Activated CD8-positive, alpha-beta memory T cell treated with anti-CD3 and anti-CD28 coated beads, Interleukin-2, amount 50 U/mL, for 4 hours (primary cell): ENCODE measurements around the gene CST3.

Experiments
- DNase-seq: peaks from one replicate; pipeline ENCODE4 v3.0.0-alpha.2; 2020

The CST3 gene

GRCh38 chr20:23595941-23596340 is 41.8 kb downstream of the CST3 start:
- DNase-seq, result no peak

DNA sequence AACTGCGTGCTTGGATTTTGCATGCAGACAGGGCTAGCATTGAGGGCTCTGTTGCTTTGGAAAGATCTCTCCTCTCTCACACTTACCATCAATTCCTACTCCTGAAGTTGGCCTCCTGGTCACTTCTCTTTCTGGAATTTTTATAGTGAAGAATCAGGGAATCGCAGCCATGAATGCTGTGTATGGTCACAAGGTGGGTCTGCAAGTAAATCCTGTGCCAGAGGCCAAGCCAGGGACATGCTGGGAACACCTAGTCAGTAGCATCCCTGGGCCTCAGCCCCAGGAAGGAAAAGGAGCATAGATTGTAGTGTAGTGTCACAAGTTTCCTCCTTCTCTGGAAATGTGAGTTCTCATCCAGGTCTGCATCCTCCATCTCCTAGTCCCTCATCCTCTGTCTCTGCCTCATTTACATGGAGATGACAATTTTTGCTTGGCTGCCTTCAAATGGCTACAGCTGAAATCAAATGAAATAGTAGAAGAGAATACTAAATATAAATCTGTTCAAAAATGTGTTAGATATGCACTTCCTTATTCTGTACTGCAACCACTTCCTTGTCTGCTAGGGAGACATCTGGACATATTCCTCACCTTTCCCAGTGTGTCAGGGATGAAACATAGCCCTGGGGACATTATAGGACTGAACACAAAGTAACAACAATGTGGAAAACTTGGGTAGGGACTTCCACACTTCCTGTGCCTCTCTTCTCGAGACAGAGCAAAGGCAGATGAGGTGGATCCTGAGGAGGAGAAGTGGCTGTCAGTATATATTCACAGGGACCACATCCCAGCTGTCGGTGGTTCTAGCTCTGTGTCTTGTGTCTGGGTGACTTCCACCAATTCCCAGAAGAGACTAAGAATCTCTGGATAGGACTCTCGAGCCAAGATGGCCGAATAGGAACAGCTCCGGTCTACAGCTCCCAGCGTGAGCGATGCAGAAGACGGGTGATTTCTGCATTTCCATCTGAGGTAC is 49.0 kb downstream of the CST3 start:
- no peak for DNase-seq

DNA sequence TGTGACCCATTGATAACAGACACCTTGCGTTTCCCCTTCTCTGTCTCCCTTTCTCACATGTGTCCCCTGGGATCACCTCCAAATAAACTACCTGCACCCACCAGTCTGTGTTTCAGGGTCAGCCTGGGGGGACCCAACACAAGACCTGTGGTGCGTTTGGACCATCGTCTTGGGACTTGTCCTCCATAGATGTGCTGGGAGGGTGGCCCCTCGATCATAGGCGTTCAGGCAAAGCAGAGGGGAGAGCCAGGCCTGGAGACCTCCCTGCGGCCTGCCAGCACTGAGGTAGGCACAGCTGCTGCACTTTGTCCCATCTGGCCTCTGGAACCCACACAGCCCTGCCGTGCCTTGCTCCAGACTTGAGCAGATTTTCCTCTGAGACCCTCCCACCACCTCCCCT is 50.1 kb downstream of the CST3 start:
- DNase-seq, result no peak

DNA sequence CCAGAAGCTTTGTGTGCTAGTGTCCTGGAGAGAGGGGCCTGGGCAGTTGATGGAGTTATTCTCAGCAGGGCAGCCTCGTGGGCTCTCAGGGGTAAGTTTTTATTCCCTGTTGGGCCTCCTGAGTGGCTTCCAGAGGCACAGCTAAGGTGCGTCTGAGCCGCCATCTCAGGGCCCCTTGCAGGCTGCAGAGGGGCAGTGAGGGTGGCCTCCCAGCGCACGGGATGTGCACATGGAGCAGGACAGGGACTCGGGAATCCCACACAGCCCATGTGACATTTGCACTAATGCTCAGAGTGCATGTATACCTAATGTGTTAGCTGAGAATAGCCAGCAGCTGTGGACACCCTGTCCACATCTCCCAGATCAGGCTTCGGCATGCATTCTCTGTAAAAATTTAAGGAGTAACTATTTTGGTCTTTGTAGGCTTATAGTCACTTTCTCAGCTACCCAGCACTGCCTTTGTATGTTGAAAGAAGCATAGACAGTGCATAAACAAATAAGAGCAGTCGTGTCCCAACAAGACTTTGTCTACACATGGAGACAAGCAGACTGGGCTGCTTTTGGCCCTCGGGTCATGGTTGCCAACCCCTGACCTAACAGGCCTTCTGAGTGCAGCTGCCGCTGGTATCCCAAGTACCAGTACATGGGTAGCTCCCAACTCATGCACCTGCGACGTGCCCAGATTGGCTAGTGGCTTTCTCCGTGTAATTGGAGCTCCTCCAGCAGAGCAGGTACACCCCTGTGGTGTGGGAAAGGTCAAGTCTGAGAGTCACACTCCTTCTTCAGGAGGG is 50.8 kb downstream of the CST3 start:
- no peak for DNase-seq

DNA sequence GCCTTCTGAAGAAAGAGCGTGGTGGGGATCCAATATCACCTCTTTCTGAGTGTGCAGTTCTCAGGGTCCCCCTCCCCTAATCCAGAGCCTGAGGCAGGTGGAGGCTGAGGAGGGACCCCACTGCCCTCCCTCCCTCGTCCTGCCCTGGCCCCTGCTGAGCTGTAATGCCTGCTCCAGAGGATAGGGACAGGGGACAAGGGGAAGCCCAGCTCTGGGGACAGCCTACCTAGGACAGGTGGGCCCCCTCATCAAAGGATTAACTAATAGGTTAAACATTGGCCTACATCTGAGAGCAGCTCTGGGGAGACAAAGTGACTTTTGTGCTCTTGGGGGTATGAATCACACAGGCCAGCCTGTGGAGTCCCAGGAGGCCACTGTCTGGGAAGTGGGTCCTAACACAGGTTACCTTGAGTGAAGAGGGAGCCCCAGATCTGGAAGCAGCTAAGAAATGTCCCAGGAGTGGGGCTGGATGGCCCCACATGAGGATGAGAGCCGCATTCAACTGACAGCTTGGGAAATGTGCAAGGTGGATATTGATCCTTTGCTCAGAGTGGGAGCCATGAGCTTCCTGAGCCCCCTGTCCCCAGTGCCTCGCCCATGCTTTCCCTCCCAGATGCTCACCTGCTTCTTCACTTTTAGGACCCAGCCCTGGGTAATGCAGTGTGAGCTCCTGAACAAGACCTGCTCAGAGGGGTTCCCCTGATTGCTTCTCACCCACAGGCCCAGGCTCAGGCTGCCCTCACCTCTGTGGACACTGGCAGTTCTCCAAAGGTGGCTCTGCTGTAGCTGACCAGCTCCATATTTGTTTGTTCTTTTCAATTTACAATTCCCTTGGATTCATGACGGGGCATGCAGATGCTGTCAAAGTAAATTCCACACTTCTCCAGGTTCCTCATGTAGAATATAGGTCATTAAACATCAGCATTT is 51.7 kb downstream of the CST3 start:
- no peak for DNase-seq

GRCh38 chr20:23585449-23585807 is 52.3 kb downstream of the CST3 start:
- DNase-seq, result no peak

GRCh38 chr20:23584434-23585199 is 53.1 kb downstream of the CST3 start:
- DNase-seq, result no peak
